HepG2 (cell line): Measurements from ENCODE around the gene AGAP1. TPM values are rescaled to one million over a fixed set of nuclear protein-coding genes. Genes with fewer than 3 reads are reported as not detected.

Experiments
- BORCS8-MEF2B ChIP-seq: sonication (generic); formaldehyde crosslinking; IDR thresholded peaks from 2 replicates; pipeline ENCODE4 v1.8.0; 2022; ENCODE audit warnings: mild to moderate bottlenecking, missing genetic modification reagents
- CREB3 ChIP-seq: sonication (generic); formaldehyde crosslinking; IDR thresholded peaks from 2 replicates; pipeline ENCODE4 v1.5.0; 2020; ENCODE audit warnings: missing genetic modification reagents
- REL ChIP-seq: sonication (generic); formaldehyde crosslinking; conservative IDR thresholded peaks from 2 replicates; pipeline ENCODE4 v1.8.0; 2022; ENCODE audit warnings: mild to moderate bottlenecking, missing genetic modification reagents, moderate library complexity
- ZNF142 ChIP-seq: sonication (generic); formaldehyde crosslinking; IDR thresholded peaks from 2 replicates; pipeline ENCODE4 v1.4.0; 2020; ENCODE audit warnings: missing genetic modification reagents
- ZNF260 ChIP-seq: sonication (generic); formaldehyde crosslinking; IDR thresholded peaks from 2 replicates; pipeline ENCODE4 v1.4.0; 2020; ENCODE audit warnings: missing genetic modification reagents, low read depth, mild to moderate bottlenecking, borderline replicate concordance
- polyA plus RNA-seq, 8 experiments: library from polyadenylated mRNA; depleted of rRNA in 3 of 8; stranded (reverse) in 7 of 8; unstranded in 1 of 8; fragments of >200 nt; fragmentation: Illumina TruSeq in 4 of 8; extraction: Trizol in 4 of 8; gene quantifications; 2 replicates each; pipeline versions ENCODE4 v1.2.1 to v1.2.3, GENCODE V29; 2011 to 2016; ENCODE audit warnings: low read depth in 4 of 8, missing spikeins in 1 of 8, mixed read lengths in 1 of 8; ENCODE audit not compliant: insufficient read depth in 1 of 8
- total RNA-seq, 5 experiments: library from RNA; depleted of rRNA; stranded (reverse); fragments of >200 nt; fragmentation: Illumina TruSeq; extraction: Trizol; gene quantifications; 2 replicates each; pipeline ENCODE4 v1.2.3, GENCODE V29; 2016; ENCODE audit warnings: low read depth in 1 of 5

AGAP1 gene
- total and polyA plus RNA-seq, 2 of the 13 experiments (the other 11 are each of a cell fraction or from before 2014, with no cell fraction given), result 21.2 to 32.7 TPM

DNA sequence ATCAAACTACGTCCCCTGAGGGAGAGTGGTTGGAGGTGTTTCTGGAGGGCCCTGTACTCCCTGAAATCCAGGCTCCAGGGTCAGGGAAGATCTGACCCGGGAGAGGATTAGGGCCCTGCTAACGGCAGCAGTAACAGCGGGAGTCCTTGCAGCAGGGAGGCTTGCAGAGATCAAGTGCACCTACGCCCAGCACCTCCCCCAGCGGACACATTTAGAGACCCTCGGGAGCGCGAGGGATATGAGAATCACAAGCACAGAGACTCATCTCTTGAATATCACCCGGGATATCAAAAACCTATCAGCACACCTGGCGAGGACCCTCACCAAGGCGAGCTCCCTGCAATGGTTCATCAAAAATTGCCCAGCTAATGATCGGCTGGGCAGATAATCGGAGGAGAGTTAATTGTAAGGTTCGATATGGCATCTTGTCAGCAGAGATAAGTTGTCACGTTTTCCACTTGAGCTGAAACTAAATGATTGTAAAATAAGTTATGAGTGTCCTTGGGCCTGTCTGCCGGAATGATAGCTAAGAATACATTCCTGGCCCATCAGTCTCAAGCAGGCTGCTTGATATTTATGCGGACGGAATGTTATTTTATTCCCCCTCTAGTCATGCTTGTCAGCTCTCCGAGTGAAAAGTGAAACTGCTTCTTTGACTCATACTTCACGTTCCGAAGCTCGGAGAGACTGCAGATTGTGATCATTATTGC, 464.5 kb downstream of the AGAP1 start (continued):
- no peak for TF ChIP-seq ZNF142 (CRISPR knock-in tag)
- TF ChIP-seq BORCS8-MEF2B (CRISPR knock-in tag), result no peak
- TF ChIP-seq REL (CRISPR knock-in tag), result no peak
- no peak for TF ChIP-seq CREB3 (CRISPR knock-in tag)
- no peak for TF ChIP-seq ZNF260
